ENCODE data around the gene ARHGAP26.

Gene ARHGAP26

GRCh38 chr5:142831009-142831383 lies 60.8 kb downstream of the ARHGAP26 start:
- no peak for DNase-seq (ENCODE audit: low read depth)

GRCh38 chr5:142832263-142832662 lies 62.1 kb downstream of the ARHGAP26 start:
- DNase-seq (ENCODE audit: low read depth), result no peak

- no peak for DNase-seq (ENCODE audit: low read depth)
Measured at GRCh38 chr5:142833517-142834449, 63.6 kb downstream of the ARHGAP26 start.

- no peak for DNase-seq (ENCODE audit: low read depth)
Measured at GRCh38 chr5:142834504-142834903, 64.3 kb downstream of the ARHGAP26 start.

- DNase-seq (ENCODE audit: low read depth), result no peak
Measured at GRCh38 chr5:142835540-142835939, 65.4 kb downstream of the ARHGAP26 start.

- DNase-seq (ENCODE audit: low read depth), result no peak
Measured at GRCh38 chr5:142836048-142836447, 65.9 kb downstream of the ARHGAP26 start.

GRCh38 chr5:142837081-142837725 lies 67.0 kb downstream of the ARHGAP26 start:
- DNase-seq (ENCODE audit: low read depth), result no peak

- no peak for DNase-seq (ENCODE audit: low read depth)
Measured at GRCh38 chr5:142838845-142839244, 68.7 kb downstream of the ARHGAP26 start.

GRCh38 chr5:142839711-142840346 lies 69.7 kb downstream of the ARHGAP26 start:
- no peak for DNase-seq (ENCODE audit: low read depth)

- DNase-seq (ENCODE audit: low read depth), result no peak
Measured at GRCh38 chr5:142840575-142840974, 70.4 kb downstream of the ARHGAP26 start.

- no peak for DNase-seq (ENCODE audit: low read depth)
Measured at GRCh38 chr5:142841511-142842265, 71.5 kb downstream of the ARHGAP26 start.

GRCh38 chr5:142842994-142843905 lies 73.1 kb downstream of the ARHGAP26 start:
- DNase-seq (ENCODE audit: low read depth), result no peak

GRCh38 chr5:142844866-142845265 lies 74.7 kb downstream of the ARHGAP26 start:
- DNase-seq (ENCODE audit: low read depth), result no peak

- no peak for DNase-seq (ENCODE audit: low read depth)
Measured at GRCh38 chr5:142845402-142845921, 75.3 kb downstream of the ARHGAP26 start.

- DNase-seq (ENCODE audit: low read depth), result no peak
Measured at GRCh38 chr5:142845954-142846398, 75.8 kb downstream of the ARHGAP26 start.

GRCh38 chr5:142846406-142846805 lies 76.2 kb downstream of the ARHGAP26 start:
- no peak for DNase-seq (ENCODE audit: low read depth)

GRCh38 chr5:142847898-142848790 lies 78.0 kb downstream of the ARHGAP26 start:
- DNase-seq (ENCODE audit: low read depth), result no peak

- no peak for DNase-seq (ENCODE audit: low read depth)
Measured at GRCh38 chr5:142849466-142849865, 79.3 kb downstream of the ARHGAP26 start.

GRCh38 chr5:142849880-142850279 lies 79.7 kb downstream of the ARHGAP26 start:
- no peak for DNase-seq (ENCODE audit: low read depth)

- no peak for DNase-seq (ENCODE audit: low read depth)
Measured at GRCh38 chr5:142851731-142852130, 81.6 kb downstream of the ARHGAP26 start.
